Endodermal cell (in vitro differentiated cells): ENCODE data around the gene CCL22. TPM values are rescaled to one million over a fixed set of nuclear protein-coding genes. Genes with fewer than 3 reads are reported as not detected.

ENCODE experiments used
- DNase-seq: peaks from one replicate; pipeline ENCODE4 v3.0.0-alpha.2; 2017
- H3K27ac ChIP-seq: 2 replicates; pipeline ENCODE4 v1.5.1; 2013; ENCODE audit warnings: mild to moderate bottlenecking, low read depth, low read length, moderate library complexity
- H3K27me3 ChIP-seq: 2 replicates; pipeline ENCODE4 v1.6.1; 2013; ENCODE audit warnings: mild to moderate bottlenecking, low read length, moderate library complexity; ENCODE audit not compliant: insufficient read depth, control insufficient read depth, poor library complexity, severe bottlenecking
- H3K36me3 ChIP-seq: 2 replicates; pipeline ENCODE4 v1.7.0; 2013; ENCODE audit warnings: mild to moderate bottlenecking, low read length, moderate library complexity; ENCODE audit not compliant: control insufficient read depth, insufficient read depth
- H3K4me1 ChIP-seq: one replicate; pipeline ENCODE4 v1.7.0; 2013; ENCODE audit warnings: low read length; ENCODE audit not compliant: control insufficient read depth, insufficient read depth
- H3K4me3 ChIP-seq: 2 replicates; pipeline ENCODE4 v1.5.1; 2013; ENCODE audit warnings: mild to moderate bottlenecking, low read length, moderate library complexity
- H3K9ac ChIP-seq: 2 replicates; pipeline ENCODE4 v1.6.1; 2013; ENCODE audit warnings: mild to moderate bottlenecking, low read length, moderate library complexity; ENCODE audit not compliant: poor library complexity, severe bottlenecking; ENCODE audit errors: extremely low read depth
- H3K9me3 ChIP-seq: 2 replicates; pipeline ENCODE4 v1.6.1; 2013; ENCODE audit warnings: mild to moderate bottlenecking, low read length, moderate library complexity; ENCODE audit not compliant: control insufficient read depth
- H3K27ac Mint-ChIP-seq: 2 replicates; pipeline ENCODE4 v1.8.0; 2020; ENCODE audit warnings: mixed read lengths
- H3K27me3 Mint-ChIP-seq: 2 replicates; pipeline ENCODE4 v1.8.0; 2021; ENCODE audit warnings: mild to moderate bottlenecking, mixed read lengths; ENCODE audit not compliant: insufficient read depth
- H3K36me3 Mint-ChIP-seq: 2 replicates; pipeline ENCODE4 v1.8.0; 2020; ENCODE audit warnings: low read depth, mixed read lengths
- H3K4me1 Mint-ChIP-seq: 2 replicates; pipeline ENCODE4 v1.8.0; 2020; ENCODE audit warnings: mixed read lengths
- H3K4me3 Mint-ChIP-seq: 2 replicates; pipeline ENCODE4 v1.8.0; 2020; ENCODE audit warnings: mild to moderate bottlenecking, moderate library complexity, mixed read lengths
- H3K9me3 Mint-ChIP-seq: 2 replicates; pipeline ENCODE4 v1.8.0; 2020; ENCODE audit warnings: mild to moderate bottlenecking, mixed read lengths
- WGBS, 2 experiments: methylation state at CpG; one replicate each; pipeline versions ENCODE4 v1.1.5 to v1.1.7; 2013; ENCODE audit warnings: missing lambda C conversion rate in 2 of 2, mixed read lengths in 1 of 2; ENCODE audit not compliant: insufficient coverage in 1 of 2, insufficient read length in 1 of 2; 5-methylcytosine and 5-hydroxymethylcytosine counted together
- total RNA-seq, 2 donors: library from RNA; stranded (reverse); fragmentation: NEBNext Ultra II Directional in 1 of 2; extraction: Animal tissue kit (Norgen Biotek cat#: 25700) in 1 of 2; gene quantifications; 2 replicates in 1 of 2; 3 replicates in 1 of 2; pipeline ENCODE4 v1.2.1, GENCODE V29; 2021
- TF ChIP-seq, protein P1 (sequence below): fragments of 200-600 bp; sonication (generic); conservative IDR thresholded peaks from 2 replicates; pipeline ENCODE4 v1.5.0; 2021; ENCODE audit warnings: antibody characterized with exemption, mild to moderate bottlenecking

CCL22 gene
- total RNA-seq, 2 donors from 2014 or later, result not detected

DNA sequence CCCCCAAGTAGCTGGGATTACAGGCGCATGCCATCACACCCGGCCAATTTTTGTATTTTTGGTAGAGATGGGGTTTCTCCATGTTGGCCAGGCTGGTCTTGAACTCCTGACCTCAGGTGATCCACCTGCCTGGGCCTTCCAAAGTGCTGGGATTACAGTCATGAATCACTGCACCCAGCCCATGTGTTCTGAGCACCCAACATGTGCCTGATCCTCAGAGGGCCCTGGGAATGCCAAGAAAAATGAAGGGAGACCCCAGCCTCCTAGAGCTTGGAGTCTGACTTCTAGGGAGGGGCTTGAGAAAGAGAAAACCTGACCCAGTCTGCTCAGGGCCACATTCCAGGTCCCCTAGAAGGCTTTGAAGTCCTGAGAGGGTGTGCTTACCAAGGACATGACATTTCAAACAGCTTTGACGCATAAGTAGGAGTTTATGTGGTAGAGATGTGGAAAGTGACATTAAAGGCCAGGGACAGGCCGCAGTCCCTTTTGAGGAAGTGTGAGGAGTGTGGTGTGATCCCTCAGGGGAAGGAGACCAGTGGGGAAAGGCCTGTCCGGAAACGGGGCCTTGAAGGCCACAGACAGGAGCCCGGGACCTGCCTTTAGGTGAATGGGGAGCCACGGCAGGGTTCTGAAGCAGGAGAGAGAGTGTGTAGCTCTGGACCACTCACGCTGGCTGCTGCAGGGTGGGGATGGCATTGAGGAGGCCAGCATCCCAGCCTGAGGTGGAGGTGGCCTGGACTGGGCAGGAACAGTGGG, 1.1 kb upstream of the CCL22 start:
- Mint-ChIP-seq H3K4me1 (no peaks in the 10 kb centered on the region), H3K27me3 (no peaks in the 10 kb centered on the region), H3K4me3 (no peak overlapping the region), H3K9me3 (no peaks in the 10 kb centered on the region), H3K27ac (no peak overlapping the region), H3K36me3 (no peaks in the 10 kb centered on the region)
- no peak for DNase-seq
- H3K27me3 ChIP-seq, result no peaks in the 10 kb centered on the region
- no peaks in the 10 kb centered on the region for H3K4me1 ChIP-seq
- H3K9ac ChIP-seq, result no peak overlapping the region
- TF ChIP-seq, protein P1, sequence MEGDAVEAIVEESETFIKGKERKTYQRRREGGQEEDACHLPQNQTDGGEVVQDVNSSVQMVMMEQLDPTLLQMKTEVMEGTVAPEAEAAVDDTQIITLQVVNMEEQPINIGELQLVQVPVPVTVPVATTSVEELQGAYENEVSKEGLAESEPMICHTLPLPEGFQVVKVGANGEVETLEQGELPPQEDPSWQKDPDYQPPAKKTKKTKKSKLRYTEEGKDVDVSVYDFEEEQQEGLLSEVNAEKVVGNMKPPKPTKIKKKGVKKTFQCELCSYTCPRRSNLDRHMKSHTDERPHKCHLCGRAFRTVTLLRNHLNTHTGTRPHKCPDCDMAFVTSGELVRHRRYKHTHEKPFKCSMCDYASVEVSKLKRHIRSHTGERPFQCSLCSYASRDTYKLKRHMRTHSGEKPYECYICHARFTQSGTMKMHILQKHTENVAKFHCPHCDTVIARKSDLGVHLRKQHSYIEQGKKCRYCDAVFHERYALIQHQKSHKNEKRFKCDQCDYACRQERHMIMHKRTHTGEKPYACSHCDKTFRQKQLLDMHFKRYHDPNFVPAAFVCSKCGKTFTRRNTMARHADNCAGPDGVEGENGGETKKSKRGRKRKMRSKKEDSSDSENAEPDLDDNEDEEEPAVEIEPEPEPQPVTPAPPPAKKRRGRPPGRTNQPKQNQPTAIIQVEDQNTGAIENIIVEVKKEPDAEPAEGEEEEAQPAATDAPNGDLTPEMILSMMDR, result no peak
- H3K36me3 ChIP-seq, result no peaks in the 10 kb centered on the region
- WGBS, 2 experiments, result 95 to 97% methylated on average over 8 to 9 of the region's 9 CpGs
- no peaks in the 10 kb centered on the region for H3K9me3 ChIP-seq
- no peak overlapping the region for H3K4me3 ChIP-seq
- H3K27ac ChIP-seq, result no peak overlapping the region

DNA sequence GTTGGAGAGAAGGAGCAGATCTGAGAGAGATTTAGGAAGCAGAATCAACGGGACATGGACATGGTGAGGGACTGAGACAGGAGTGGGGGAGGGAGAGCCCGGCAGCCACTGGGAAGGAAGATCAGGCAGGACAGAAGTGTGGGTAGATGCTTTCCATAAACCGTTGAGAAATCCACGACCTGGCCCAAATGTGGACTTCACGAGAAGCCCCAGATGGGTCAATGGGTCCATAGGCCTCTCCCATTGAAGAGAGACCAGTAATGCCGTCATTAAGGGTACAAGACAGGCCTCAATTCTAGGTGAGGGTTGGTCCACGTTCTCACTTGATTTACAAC, 530 bp upstream of the CCL22 start:
- Mint-ChIP-seq H3K4me1 (no peaks in the 10 kb centered on the region), H3K9me3 (no peaks in the 10 kb centered on the region), H3K4me3 (no peak overlapping the region), H3K27me3 (no peaks in the 10 kb centered on the region), H3K27ac (no peak overlapping the region), H3K36me3 (no peaks in the 10 kb centered on the region)
- Histone ChIP-seq H3K4me3 (no peak overlapping the region), H3K9me3 (no peaks in the 10 kb centered on the region), H3K27me3 (no peaks in the 10 kb centered on the region), H3K36me3 (no peaks in the 10 kb centered on the region), H3K4me1 (no peaks in the 10 kb centered on the region), H3K27ac (no peak overlapping the region), H3K9ac (no peak overlapping the region)
- no peak for DNase-seq
- TF ChIP-seq, protein P1, result no peak
- WGBS, 2 experiments, result 88 to 91% methylated on average over 6 to 7 of the region's 7 CpGs

DNA sequence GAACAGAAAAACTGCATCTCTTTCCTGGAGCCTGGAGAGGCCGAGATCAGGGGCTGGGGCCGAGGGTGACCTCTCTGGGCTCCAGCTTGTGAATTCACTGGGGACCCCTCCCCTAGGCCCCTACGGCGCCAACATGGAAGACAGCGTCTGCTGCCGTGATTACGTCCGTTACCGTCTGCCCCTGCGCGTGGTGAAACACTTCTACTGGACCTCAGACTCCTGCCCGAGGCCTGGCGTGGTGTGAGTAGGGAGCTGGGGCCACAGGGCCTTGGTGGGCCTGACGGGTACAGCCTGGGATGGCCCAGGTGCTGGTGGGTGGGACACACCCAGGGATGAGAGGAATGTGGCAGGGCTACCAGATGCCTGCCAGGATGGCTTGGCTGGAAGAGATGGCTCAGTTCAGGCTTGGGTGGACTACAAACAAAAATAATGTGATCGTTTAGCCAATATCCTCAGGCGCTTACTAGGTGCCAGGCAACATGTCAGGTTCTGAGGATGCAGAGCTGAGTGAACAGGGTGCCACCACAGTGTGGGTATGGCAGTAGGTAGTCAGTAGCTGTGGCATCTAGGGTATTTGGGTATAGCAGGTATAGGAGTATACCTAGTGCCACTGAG, 1.8 kb downstream of the CCL22 start:
- H3K36me3 ChIP-seq, result no peaks in the 10 kb centered on the region
- H3K9ac ChIP-seq, result no peak overlapping the region
- no peaks in the 10 kb centered on the region for H3K4me1 Mint-ChIP-seq
- DNase-seq, result no peak
- H3K27me3 Mint-ChIP-seq, result no peaks in the 10 kb centered on the region
- no peak overlapping the region for H3K27ac Mint-ChIP-seq
- H3K27me3 ChIP-seq, result no peaks in the 10 kb centered on the region
- 94% methylated on average over 15 to 16 of the region's 16 CpGs for WGBS, 2 experiments
- no peaks in the 10 kb centered on the region for H3K4me1 ChIP-seq
- H3K9me3 ChIP-seq, result no peaks in the 10 kb centered on the region
- no peak overlapping the region for H3K4me3 ChIP-seq
- H3K4me3 Mint-ChIP-seq, result no peak overlapping the region
- TF ChIP-seq, protein P1, result no peak
- H3K27ac ChIP-seq, result no peak overlapping the region
- H3K36me3 Mint-ChIP-seq, result no peaks in the 10 kb centered on the region
- no peaks in the 10 kb centered on the region for H3K9me3 Mint-ChIP-seq
